Suprapubic skin (tissue), 4 donors: ENCODE measurements around the gene OSBPL3.

Source experiments
- CTCF ChIP-seq, 2 donors: fragments of 200-600 bp in 1 of 2; fragments of 450-650 bp in 1 of 2; sonication (generic) in 1 of 2; IDR thresholded peaks; one replicate each; pipeline ENCODE4 v1.5.1; 2016 to 2019; ENCODE audit warnings: antibody characterized with exemption in 2 of 2, mild to moderate bottlenecking in 1 of 2, moderate library complexity in 1 of 2
- EP300 ChIP-seq: sonication (generic); formaldehyde crosslinking; IDR thresholded peaks from one replicate; pipeline ENCODE4 v1.6.1; 2017; ENCODE audit warnings: antibody characterized with exemption
- POLR2A ChIP-seq, 2 donors: fragments of 450-650 bp; IDR thresholded peaks; one replicate each; pipeline ENCODE4 v1.6.1; 2017; ENCODE audit warnings: antibody characterized with exemption in 2 of 2, mild to moderate bottlenecking in 2 of 2, moderate library complexity in 2 of 2
- POLR2AphosphoS5 ChIP-seq, 3 donors: sonication (generic); formaldehyde crosslinking; IDR thresholded peaks; one replicate each; pipeline ENCODE4 v1.6.1; 2017; ENCODE audit warnings: antibody characterized with exemption in 3 of 3

GRCh38 chr7:24869572-24869971, 110.4 kb downstream of the OSBPL3 start:
- TF ChIP-seq POLR2AphosphoS5 (IDR thresholded peaks at IDR 0.05) (no peak), POLR2A (IDR thresholded peaks at IDR 0.05) (no peak), CTCF (IDR thresholded peaks at IDR 0.05) (no peak), EP300 (no peak)
